Breast epithelium (tissue), 4 donors: Measurements from ENCODE around the gene SCAANT1. TPM values are rescaled to one million over a fixed set of nuclear protein-coding genes. Genes with fewer than 3 reads are reported as not detected.

Source experiments
- DNase-seq, 2 donors: peaks; one replicate each; pipeline ENCODE4 v3.0.0-alpha.2; 2019; ENCODE audit warnings: low spot score in 2 of 2
- H3K27ac ChIP-seq, 2 donors: fragments of 200-600 bp; sonication (generic) in 1 of 2; one replicate each; pipeline ENCODE4 v1.5.1; 2016 to 2019; ENCODE audit warnings: mild to moderate bottlenecking in 1 of 2
- H3K27me3 ChIP-seq, 2 donors: fragments of 200-600 bp; sonication (generic) in 1 of 2; one replicate each; pipeline versions ENCODE4 v1.5.1 to v1.6.0; 2017 to 2019; ENCODE audit warnings: control low read depth in 1 of 2, mild to moderate bottlenecking in 1 of 2
- H3K36me3 ChIP-seq: fragments of 200-600 bp; one replicate; pipeline ENCODE4 v1.5.1; 2019
- H3K4me1 ChIP-seq, 2 donors: fragments of 200-600 bp; sonication (generic); one replicate each; pipeline ENCODE4 v1.5.1; 2016 to 2019; ENCODE audit warnings: control low read depth in 1 of 2
- H3K4me3 ChIP-seq, 3 donors: fragments of 200-600 bp; sonication (generic); 1 replicate in 2 of 3; 2 replicates in 1 of 3; pipeline ENCODE4 v1.5.1; 2016 to 2019; ENCODE audit warnings: mild to moderate bottlenecking in 3 of 3, moderate library complexity in 2 of 3
- H3K9me3 ChIP-seq, 2 donors: fragments of 200-600 bp; sonication (generic) in 1 of 2; one replicate each; pipeline ENCODE4 v1.5.1; 2016 to 2019; ENCODE audit warnings: control low read depth in 1 of 2
- POLR2A ChIP-seq: fragments of 450-650 bp; IDR thresholded peaks from one replicate; pipeline ENCODE4 v1.6.1; 2016; ENCODE audit warnings: antibody characterized with exemption, mild to moderate bottlenecking, moderate library complexity
- POLR2AphosphoS5 ChIP-seq, 3 donors: sonication (generic); formaldehyde crosslinking; IDR thresholded peaks; one replicate each; pipeline ENCODE4 v1.6.1; 2017; ENCODE audit warnings: antibody characterized with exemption in 3 of 3
- intact Hi-C: fragments of 100-400 bp; cut with DNase I; formaldehyde crosslinking; loops from one replicate; pipeline ENCODE4 v1.15.1; 2023; ENCODE audit warnings: low total_unique reads
- total RNA-seq, 3 donors: library from RNA; depleted of rRNA; stranded (reverse); fragments of >200 nt; gene quantifications; one replicate each; pipeline ENCODE4 v1.1.0, GENCODE V29; 2016
- TF ChIP-seq, protein P1 (sequence below), 3 donors: fragments of 450-650 bp; IDR thresholded peaks; one replicate each; pipeline ENCODE4 v1.5.1; 2016 to 2017; ENCODE audit warnings: antibody characterized with exemption in 3 of 3, mild to moderate bottlenecking in 3 of 3, moderate library complexity in 3 of 3

Gene SCAANT1
- total RNA-seq, 3 donors from 2014 or later, result not detected

DNA sequence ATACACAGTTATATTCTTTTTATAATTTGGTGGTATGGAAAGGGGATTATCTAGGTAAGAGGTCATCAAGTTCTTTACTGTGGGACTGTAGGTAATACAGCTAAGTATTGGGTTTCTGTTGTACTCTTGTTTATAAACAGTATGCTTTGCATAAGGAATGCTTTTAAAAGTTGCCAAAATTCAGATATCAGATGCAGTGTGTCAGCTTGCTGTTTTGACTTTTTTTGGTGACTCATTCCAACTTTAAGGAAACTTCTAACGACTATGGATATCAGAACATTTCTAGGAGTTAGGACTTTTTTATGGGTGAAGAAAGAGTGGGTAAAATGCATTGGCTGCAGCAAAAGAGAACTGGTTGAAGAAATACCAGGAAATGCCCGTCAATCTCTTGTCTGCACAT is 2.8 kb downstream of the SCAANT1 start:
- Histone ChIP-seq H3K36me3 (no peaks in the 10 kb centered on the region), H3K9me3 (no peaks in the 10 kb centered on the region), H3K27me3 (no peaks in the 10 kb centered on the region), H3K4me1 (peaks cover 5 to 6% of the 10 kb centered on the region in 2 donors), H3K4me3 (no peak overlapping the region), H3K27ac (no peak overlapping the region)
- intact Hi-C loops, result no loop called here
- DNase-seq, result no peak
- TF ChIP-seq, protein P1, sequence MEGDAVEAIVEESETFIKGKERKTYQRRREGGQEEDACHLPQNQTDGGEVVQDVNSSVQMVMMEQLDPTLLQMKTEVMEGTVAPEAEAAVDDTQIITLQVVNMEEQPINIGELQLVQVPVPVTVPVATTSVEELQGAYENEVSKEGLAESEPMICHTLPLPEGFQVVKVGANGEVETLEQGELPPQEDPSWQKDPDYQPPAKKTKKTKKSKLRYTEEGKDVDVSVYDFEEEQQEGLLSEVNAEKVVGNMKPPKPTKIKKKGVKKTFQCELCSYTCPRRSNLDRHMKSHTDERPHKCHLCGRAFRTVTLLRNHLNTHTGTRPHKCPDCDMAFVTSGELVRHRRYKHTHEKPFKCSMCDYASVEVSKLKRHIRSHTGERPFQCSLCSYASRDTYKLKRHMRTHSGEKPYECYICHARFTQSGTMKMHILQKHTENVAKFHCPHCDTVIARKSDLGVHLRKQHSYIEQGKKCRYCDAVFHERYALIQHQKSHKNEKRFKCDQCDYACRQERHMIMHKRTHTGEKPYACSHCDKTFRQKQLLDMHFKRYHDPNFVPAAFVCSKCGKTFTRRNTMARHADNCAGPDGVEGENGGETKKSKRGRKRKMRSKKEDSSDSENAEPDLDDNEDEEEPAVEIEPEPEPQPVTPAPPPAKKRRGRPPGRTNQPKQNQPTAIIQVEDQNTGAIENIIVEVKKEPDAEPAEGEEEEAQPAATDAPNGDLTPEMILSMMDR (IDR thresholded peaks at IDR 0.05), result no peak

DNA sequence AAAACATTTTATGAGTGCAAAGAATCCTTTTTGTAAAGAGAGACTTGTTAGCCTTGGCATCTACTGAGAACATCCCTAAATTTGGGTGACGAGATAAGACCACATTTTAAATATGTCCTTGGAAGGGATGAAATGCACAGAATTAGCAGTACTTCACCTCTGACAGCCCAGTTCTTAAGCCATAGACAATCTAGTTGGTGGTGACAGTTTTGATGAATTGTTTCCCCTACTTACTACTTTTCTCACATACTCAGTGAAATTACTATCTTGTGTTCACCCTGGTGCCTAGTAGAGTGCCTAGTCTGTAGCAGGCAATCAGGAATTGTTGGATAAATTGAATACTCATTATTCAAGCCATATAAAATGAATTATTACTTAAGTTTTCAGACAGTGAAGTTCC is 3.4 kb downstream of the SCAANT1 start:
- intact Hi-C loops, result no loop called here
- H3K27ac ChIP-seq, result no peak overlapping the region
- no peaks in the 10 kb centered on the region for H3K9me3 ChIP-seq
- H3K4me1 ChIP-seq, result peaks cover 3 to 5% of the 10 kb centered on the region in 2 donors
- no peaks in the 10 kb centered on the region for H3K27me3 ChIP-seq
- H3K4me3 ChIP-seq, result no peak overlapping the region
- TF ChIP-seq, protein P1 (IDR thresholded peaks at IDR 0.05), result no peak
- TF ChIP-seq POLR2AphosphoS5 (IDR thresholded peaks at IDR 0.05) (no peak), POLR2A (no peak)
- DNase-seq, result no peak
- no peaks in the 10 kb centered on the region for H3K36me3 ChIP-seq

DNA sequence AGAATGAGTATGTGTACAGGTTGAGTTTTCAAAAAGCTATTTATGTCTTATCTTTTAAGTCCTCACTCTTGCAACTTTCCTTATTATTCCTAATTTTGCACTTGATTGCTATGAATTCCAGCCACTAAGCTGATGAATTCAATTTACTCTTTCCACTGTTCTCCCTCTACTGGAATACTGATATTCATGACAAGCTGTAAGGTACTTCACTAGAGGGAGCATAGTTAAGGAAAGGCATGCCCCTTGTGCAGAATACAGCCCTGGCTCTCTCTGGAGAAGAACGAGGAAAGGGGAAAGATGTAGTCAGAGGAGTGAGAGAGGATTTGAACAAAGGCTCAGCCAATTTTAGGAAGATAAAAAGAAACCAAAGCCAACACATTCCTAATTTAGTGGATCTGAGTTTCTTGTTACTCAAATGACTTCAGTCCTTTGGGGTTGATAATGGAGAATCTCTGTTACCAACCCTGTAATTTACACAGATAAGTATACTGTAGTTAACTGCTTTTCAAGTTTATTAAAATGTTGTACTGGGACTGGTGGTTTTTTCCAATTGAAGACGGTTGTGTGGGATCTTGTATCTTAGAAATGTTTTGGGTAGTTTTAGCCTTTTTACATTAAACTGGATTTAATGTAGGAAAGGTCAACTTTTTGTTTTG is 4.0 kb downstream of the SCAANT1 start:
- DNase-seq, result no peak
- no peak overlapping the region for H3K27ac ChIP-seq
- intact Hi-C loops, result no loop called here

DNA sequence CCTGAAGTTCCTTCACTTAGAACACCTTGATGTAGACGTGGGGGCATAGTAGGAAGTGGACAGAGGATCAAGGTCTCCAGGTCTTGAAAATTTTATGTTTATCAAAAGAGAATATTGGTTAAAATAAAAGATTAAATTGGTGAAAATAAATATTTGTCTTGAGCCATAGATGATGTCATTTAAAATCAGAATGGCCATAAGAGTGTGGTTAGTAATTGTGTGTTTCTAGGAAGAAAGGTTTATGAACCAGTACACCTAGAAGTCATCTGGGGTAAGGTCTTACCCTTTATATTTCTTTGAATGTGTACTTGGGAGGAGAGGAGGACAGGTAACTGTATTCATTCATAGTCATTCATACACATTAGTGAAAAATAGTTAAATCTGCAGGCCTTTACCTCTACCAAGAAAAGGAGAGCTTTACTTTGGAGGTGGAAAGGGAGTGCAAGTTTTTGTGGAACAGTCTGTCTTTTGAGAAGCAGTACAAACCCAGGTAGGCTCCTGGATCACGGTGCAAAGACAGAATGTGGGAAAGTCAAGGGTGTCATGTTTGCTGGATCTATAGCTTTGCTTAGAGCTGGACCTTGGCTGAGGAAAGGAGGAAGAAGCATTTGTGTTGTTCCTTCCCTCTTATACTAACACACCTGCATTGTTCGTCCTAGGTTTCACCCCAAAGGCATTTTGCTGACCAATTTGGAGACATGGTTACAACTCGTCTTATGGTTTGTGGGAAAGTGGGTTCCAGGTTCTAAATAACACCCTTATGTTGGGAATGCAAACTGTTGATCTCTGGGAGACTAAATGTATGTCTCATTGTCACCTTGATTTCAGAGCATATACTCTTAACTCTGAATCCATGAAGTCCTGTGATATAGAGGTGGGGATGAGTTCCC is 6.2 kb downstream of the SCAANT1 start:
- TF ChIP-seq POLR2AphosphoS5 (IDR thresholded peaks at IDR 0.05), result no peak
- intact Hi-C loops, result no loop called here
- DNase-seq, result no peak
- Histone ChIP-seq H3K4me3 (no peak overlapping the region), H3K27me3 (no peaks in the 10 kb centered on the region), H3K4me1 (peaks cover 0 to 1% of the 10 kb centered on the region in 2 donors), H3K27ac (no peak overlapping the region), H3K9me3 (no peaks in the 10 kb centered on the region), H3K36me3 (no peaks in the 10 kb centered on the region)

More for the DNA sequence above, 4.0 kb downstream of the SCAANT1 start:
- Histone ChIP-seq H3K4me3 (no peak overlapping the region), H3K27me3 (no peaks in the 10 kb centered on the region), H3K4me1 (peaks cover 0 to 5% of the 10 kb centered on the region in 2 donors), H3K9me3 (no peaks in the 10 kb centered on the region), H3K36me3 (no peaks in the 10 kb centered on the region)
- TF ChIP-seq POLR2AphosphoS5 (IDR thresholded peaks at IDR 0.05) (no peak), POLR2A (no peak)
- TF ChIP-seq, protein P1 (IDR thresholded peaks at IDR 0.05), result no peak

DNA sequence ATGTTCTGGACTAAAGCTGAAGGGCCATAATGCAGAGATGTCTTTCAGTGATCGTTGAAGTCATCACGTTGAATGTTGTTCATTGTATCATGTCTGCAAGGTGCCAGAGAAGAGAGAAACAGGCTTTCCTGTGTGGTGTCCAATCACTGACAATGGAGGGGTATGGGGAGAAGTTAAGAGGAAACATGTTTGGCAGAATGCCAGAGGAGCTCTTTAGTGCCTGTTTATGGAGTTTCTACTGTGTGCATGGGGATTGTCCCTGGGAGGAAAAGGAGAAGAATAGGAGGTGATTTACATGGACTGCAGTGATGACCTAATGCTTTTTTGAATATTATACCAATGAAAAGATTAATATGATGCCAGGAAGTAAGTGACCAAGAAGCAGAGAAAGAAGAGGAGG is 11.7 kb downstream of the SCAANT1 start:
- no peak for TF ChIP-seq POLR2AphosphoS5 (IDR thresholded peaks at IDR 0.05)
- TF ChIP-seq, protein P1 (IDR thresholded peaks at IDR 0.05), result no peak
- no peak for TF ChIP-seq POLR2A
- no peak for DNase-seq
- no peaks in the 10 kb centered on the region for H3K27me3 ChIP-seq
- no peak overlapping the region for H3K4me3 ChIP-seq
- H3K4me1 ChIP-seq, result peaks cover 0 to under 1% of the 10 kb centered on the region in 2 donors
- no peaks in the 10 kb centered on the region for H3K9me3 ChIP-seq
- H3K36me3 ChIP-seq, result no peaks in the 10 kb centered on the region
- H3K27ac ChIP-seq, result no peak overlapping the region
- intact Hi-C loops, result no loop called here
